Midbrain (tissue), 1 donor: ENCODE data around the gene ALDH3B1.

Experiments
- DNase-seq: peaks from one replicate; lab custom pipeline; 2025; lab: John Stamatoyannopoulos, UW

Gene ALDH3B1

DNA sequence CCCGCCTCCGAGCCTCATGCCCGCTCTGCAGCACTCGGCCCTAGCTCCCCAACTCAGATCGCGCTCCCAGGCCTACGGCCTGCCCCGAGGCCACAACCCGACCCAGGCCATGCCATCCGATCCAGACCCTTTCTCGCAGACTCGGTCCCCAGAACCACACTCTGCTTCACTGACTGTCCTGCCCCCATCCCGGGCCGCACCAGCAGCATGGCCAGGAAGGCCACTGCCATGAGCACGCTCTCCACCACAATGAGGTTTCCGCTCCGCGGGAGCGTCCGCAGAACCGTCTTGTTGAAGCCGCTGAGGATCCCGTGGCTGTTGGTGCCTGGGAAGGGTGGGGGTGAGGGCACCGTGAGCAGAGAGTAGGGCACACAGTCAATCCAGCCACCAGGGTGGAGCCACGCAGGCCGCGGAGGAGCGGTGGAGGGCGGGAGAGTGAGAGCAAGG is 12.6 kb upstream of the ALDH3B1 start:
- no peak for DNase-seq

DNA sequence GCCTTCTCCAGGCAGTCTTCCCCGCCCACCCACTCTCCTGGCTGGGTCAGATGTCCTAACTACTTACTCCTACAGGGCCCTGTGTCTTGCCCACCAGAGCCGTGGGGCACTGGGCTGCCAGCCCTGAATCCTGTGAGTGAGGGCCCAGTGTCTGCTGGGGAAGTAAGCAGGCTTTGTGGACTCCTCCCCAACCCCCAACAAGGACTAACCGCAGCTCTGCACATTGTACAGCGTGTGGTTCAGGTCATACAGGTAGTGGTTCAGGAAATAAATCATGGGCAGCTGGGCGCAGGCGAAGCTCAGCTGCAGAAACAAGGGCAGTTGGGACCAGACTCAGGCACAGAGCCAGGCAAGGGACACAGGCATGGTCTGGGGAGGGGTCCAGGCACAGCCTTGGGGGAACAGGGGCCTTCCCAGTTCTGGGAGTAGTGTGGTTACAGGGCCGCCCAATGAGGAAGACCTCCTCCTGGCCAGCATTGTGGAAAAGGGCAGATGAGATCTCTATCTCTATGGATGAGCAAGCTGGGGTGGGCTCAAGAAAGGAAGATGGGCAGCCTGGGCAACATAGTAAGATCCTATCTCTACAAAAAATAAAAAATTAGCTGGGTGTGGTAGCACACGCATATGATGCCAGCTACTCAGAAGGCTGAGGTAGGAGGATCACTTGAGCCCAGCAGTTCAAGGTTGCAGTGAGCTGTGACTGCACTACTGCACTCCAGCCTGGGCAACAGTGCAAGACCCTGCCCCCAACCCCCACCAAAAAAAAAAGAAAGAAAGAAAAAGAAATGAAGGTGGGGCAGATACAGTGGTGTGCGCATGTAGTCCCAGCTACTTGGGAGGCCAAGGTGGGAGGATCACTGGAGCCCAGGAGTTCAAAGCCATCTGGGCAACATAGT is 11.7 kb upstream of the ALDH3B1 start:
- no peak for DNase-seq

DNA sequence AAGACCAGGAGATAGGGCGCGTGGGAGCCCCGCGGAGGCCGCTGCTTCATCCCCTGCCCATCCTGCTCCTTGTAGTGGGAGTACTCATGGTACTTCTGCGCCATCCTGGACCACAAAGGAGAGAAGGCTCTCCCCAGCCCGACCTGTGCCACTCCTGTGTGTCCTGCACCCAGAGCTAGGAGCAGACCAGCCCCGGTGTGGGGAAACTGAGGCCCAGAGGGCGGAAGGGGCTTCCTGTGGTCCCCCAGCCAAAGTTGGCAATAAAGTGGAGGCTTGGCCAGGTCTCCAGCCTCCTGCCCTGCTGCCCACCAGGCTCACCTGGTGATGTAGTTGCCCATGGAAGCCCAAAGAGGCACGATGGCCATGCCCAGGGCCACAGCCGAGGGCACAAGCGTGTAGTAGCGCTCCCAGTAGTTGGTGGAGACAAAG is 10.9 kb upstream of the ALDH3B1 start:
- DNase-seq, result no peak

DNA sequence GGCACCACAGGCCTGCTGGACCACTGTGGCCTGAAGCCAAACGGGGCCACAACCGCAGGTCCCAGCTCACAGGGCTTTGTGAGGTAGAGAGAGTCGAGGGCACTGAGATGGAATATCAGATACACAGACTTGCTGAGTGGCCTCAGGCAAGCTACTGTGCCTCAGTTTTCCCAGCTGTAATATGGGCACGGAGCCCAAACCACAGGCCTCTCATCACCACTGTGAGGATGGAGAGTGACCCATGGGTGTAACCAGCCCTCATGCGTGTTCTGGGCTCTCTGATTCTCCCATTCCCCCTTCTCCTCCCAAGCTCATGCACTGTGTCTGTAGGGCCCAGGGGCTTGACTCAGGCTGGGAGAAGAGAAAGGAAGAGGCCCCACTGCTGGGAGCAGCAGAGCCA is 10.4 kb upstream of the ALDH3B1 start:
- no peak for DNase-seq

DNA sequence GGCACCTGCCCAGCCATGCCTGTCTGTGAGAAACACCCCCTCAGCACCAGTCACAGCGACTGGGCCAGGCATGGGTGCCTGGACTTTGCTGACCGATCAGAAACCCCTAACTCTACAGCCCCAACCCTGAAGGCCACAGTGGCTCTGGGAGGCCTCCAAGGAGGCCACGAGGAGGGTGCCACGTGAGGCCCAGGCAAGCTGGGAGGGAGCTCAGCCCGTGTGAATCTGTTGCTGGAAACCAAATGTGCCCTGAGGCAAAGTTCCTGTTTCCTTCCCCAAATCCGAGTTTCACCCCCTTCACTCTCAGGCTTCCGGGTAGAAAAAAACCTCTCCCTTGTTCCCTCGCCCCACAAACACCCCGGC is 7.6 kb upstream of the ALDH3B1 start:
- no peak for DNase-seq

DNA sequence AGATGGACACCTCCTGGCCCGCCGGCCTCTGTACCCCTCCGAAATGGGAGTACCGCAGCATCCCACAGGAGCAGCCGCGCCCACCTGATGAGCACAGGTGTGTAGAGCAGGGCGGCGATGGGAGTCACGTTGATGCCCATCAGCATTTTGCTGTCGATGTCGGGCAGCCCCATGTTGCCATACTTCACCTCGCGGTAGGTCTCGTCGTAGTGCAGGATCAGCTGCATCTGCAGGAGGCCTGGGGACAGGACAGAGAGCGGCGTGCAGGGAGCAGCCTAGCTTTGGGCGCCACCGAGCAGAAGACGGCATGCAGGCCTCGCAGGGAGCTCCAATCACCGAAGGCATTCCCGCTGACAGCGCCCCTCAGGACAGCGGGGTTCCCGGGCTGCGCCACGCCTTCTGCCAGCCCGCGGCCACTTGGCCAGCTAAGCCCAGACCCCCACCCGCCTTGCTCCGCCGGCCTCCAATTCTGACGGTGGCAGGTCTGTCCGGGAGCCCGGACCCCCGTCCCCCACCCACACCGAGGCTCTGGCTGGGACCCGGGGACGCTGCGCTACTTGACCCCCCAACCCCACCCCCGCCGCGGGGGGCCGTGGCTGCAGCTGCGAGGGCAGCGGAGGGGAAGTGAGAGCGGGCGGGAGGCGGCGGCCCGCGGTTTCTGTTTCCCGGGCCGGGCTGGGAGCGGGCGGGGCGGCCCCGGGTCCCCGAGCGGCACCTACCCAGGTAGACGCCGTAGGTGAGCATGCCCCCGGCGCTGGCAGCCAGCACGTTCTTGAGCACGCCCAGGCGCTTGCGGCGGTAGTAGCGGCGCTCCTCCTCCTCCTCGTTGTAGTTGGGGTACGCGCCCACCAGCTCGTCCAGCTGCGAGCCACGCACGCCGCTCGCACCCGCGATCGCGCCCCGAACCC is 6.9 kb upstream of the ALDH3B1 start:
- DNase-seq, result no peak

DNA sequence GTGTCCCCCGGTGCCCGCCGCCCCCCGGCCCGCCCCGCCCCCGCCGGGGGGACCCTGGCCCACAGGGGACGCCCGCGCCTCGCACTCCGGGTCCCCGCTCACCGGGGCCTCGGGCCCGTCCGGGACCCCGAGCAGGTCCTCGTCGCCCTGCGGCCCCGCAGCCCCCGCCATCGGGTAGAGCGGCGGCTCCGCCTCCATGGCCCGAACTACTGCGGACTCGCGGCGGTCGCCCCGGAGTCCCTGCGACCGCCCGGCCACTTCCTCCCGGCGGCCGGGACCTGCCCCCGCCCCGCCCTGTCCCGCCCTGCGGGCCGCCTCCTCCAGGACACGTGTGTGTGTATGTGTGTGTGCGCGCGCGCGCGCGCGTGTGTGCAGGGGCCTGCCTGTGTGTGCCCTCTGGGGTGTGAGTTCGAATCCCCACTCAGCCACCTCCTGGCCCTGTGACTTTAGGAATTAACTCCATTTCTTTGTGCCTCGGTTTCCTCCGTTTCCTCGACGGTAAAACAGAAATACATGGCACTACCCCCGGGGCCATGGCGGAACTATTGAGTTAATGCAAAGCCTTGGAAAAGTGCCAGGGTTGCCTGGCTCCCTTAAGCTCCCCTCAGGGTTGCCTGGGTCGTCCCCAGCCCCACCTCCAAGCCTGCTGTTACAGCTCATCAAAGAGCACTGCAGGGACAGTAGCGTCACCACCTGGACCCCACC is 6.1 kb upstream of the ALDH3B1 start, which contains the start of gene UNC93B1:
TSS of gene UNC93B1 (minus strand) at position 252 of the 705 bp plus-strand sequence. CDS start at position 198, 54 bp downstream.
- peak; percentile 27 for DNase-seq

DNA sequence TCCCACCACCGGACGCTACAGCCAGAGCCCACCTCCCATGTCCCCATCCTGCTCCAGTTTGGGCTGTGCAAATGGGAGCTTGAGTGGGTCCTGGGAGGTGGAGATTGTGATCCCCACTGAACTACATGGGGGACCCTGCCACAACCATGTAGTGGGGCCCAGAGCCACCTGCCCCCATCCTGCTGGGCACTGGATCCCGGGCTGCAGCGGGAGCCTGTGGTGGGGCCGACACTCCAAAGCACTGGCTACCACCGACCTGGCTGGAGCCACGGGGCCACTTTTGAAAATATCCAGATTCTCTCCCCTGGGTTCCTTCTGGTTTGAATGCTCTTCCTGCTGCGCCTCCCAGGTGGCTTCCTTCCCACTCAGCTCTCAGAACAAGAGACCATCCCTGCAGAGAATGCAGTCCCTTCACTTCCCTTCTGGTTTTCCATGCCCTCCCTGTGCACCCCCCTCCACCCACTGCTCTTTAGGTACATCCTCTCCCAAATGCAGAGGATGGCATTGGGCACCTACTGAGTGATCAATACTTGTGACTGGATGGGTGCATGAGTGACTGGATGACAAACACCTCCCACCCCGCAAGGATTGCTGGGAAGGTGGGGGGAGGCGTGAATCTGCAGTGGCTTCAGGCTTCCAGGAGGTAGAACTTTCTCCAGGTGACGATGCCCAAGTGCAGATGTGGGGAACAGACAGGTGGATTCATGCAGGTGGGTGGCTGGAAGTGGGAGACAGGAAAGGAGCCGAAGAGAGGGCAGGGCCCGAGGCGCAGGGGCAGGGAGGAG is 5.4 kb upstream of the ALDH3B1 start:
- no peak for DNase-seq

DNA sequence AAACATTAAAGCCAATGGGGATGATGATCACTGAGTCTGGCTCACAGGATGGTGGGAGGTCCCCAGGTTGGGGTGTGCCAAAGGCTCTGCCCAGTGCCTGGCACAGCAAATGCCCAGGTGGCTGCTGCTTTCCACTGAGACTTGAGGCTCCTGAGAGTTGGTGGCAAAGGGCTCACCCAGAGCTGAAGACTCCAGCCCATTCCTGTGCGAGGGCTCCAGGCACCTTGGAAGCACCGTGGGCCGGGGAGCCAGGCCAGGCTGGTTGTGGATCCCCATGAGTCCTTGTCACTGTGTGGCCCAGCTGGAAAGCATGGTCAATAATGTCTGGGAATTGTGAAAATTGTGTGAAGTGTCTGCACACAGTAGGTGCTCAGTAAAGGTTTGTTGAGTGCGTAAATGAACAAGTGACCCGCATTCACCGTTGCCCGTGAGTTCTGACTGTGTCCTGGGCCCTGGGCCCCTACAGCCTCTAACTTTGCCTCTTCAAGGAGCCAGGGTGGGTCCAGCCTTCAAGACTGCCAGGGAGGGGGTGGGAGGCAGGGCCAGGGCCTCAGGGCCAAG is 3.4 kb upstream of the ALDH3B1 start:
- no peak for DNase-seq

DNA sequence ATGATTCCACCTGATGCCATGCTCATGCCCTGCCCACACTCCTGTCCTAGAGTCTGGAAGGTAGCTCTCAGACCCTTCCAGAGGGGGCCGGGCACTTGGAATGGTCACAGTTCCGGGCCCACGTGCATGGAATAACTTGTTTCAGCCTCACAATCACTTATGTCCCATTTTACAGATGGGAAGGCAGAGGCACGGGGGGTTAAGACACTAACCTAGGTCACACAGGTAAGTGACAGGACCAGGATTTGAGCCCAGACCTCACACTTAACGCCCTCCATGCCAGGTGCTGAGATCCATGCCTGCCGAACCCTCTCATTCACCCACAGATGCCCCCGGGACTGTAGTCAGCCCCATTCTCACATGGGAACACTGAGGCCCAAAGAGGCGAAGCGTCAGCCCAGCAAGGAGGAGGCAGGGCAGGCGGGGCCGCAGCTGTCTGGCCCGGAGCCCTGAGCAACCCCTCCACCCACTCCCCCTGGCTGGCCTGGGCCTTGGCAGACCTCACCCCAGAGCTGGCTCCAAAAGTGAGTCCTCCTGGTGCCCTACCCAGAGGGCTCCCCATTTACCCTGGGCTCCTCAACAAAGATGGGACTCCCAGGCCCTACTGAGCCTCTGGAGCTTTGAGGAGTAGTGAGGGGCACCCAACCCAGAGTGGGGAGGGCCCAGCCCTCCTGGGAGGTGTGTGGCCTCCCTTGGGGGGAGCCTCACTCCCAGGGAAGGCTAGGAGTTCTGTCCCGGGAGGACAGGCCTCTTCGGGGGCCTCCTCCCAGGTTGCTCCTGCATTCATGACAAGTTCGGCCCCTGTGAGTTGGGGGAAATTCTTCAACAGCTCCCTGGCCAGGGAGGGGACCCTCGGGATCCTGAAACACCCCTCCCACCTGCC is 2.4 kb upstream of the ALDH3B1 start:
- DNase-seq, result no peak

DNA sequence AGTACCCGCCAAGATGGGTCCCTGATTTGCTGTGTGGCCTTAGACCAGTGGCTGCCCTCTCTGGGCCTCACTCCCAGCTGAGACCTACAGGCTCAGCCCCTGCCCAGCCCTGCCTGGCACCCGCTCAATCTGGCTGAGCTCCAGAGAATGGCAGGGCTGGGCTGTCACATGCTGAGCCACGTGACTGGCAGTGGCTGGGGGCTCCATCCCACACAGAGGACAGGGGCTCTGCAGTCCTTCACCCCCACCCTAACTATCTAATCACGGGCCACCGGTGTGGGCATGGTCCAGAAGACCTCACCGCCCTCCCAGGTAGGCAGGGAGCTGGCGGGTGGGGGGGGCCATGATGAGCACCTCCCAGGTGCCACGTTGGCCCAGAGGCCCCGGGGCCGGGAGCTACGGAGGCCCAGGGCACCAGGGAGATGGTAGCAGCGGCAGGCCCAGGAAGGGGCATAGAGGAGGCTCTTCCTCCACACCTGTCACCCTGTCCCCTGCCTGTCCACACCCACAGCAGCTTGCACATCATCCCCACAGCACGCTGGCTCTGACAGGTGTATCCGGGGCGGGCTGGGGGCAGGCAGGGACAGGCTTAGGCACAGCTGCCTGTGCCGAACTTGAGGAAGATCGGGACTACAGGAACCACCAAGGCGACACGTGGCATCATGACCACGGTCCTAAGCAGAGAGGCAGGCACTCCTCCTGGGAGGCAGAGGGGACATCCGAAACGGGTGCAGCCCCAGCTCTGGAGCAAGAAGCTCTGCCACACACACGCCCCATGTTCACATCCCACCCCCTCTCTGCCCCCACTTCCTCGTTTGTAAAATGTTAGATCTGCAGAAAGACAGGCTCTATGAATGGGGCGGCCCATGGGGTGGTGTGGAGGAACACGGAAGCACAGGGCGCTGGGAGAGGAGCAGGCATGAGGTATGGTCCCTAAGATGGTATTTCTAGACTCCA is 1.5 kb upstream of the ALDH3B1 start:
- no peak for DNase-seq

DNA sequence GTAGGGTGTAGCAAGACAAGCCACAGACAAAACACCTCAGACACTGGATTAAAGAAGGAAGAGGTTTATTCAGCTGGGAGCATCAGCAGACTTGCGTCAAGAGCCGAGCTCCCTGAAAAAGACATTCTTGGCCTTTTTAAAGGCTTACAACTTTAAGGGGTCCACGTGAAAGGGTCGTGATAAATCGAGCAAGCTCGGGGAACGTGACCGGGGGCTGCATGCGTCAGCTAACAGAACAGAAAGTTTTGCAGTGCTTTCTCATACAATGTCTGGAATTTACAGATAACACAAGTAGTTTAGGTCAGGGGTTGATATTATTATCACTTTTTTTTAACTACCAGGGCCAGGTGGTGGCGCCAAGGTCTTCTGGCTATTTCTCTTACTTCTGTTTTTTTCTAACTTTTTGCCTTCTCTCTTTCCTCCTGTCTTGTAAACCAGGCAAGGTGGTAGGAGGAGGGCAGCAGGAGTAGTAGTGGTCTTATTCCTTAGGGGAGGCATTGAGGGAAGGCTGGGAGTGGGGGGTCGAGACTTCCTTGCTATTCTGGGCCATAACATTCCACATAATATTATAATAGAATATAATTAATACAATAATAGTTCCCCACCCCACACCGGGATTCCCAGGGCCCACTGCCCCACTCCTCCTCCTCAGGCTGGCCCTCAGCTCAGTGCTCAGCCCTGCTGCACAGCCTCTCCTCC is 587 bp upstream of the ALDH3B1 start:
- DNase-seq, result no peak

DNA sequence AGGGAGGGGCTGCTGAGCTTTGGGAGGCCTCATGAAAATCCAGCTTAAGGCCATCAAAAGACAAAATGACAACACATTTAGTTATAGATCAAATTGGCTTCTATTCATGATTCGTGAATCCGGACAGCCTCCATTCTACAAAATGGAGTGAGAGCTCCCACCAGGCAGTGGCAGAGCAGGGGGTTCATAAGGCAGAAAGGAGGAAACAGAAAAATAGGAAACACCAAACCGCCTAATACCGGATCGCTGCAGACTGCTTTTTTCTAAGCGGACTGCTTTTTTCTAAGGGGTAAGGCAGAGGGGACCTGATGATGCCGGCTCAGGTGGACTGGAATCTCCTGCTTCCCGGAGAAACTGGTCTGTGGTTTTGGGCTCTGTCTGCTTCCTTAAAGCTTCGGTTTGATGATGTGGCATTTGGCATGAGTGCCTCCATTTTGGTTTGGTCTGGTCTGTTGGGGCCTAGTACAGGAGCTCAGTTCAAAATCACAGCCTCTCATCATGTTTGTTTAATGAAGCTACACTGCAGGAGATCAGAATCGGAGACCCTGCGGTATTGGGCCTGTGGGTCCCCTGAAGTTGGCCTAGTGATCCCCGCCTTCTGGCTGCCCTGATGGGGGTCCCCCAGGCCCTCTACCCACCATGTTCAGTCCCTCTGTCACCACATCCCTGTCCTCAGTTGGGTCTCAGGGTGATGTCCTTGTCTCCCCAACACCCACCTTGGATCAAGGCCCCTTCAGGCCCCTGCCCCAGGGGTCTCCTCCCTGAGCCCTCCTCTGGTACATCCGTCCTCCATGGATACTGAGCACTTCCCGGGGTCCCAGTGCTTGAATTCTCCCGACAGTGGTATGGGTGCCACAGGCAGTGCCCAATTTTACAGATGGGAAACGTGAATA is 1.2 kb downstream of the ALDH3B1 start:
- no peak for DNase-seq

DNA sequence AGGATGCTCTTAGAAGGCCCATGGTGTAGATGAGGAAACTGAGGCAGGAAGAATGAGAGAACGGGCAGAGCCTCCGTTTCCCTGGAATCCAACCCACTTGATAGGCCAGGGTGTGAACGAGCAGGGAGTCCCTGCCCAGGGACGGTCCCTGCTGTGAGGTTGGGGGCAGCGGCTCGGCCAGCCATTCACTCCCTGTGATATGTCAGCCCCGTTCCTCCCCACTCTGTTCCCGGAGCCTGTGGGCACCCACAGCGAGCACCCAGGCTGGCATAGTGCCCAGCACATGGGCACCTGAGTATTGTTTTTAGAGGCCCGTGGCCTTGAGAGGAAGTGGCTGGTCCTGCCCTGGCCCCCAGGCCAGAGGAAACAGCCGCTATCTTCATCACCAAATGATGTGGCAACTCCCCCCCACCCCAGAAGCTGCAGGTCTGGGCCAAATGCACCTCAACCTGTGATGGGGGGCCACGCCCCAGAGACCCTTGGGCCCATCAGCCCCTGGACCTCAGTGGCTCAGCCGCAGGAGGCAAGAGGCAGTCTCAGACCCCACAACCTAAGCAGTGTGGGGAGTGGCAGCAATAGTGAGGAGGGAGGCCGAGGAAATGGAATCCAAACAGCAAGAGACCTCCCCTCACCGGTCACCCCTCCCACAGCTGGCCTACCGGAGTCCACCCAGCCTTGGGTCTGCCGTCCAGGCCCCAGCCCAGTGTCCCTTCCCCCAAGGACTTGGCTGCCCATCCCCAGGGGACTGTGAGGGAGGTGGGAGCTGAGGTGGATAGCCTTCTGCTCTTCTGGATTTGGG is 2.1 kb downstream of the ALDH3B1 start:
- DNase-seq, result no peak

DNA sequence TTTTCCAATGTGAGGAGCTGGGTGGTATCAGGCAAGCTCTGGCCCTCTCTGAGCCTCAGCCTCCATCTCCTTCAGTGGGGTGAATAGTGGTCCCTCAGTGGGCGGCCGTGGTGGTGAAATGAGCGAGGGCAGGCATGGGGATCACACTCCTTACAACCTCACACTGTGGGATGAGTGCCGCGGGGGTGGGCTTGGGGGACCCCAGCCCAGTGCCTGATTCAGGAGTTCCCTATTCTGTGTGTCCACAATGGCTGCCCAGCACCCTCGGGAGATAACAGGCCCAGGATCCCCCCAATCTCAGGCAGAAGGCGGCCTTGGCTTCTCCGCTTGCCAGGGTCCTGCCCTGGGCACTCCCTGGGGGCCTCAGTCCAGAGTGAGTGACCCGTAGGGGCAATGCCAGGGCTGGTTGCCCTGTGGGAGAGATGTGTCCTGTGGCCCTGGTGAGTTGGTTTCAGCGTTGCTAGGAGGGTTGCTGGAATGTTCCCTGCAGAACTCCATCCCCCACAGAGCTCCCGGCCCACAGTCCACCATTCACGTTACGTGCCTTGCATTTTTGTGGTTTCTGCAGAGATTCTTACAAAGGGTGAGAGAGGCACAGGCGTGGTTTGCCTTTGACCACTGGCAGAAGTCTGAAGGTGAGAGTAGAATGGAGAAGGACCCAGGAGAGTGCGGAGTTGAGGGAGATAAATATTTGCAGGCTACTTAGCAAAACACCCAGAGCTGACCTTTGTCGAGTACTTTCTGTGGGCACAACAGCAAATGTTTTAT is 2.9 kb downstream of the ALDH3B1 start:
- DNase-seq, result peak; percentile 31
